NK-92 treated with Interleukin-12 subunit alpha and Interleukin-12 subunit beta, amount 100 ng/mL, for 24 hours (cell line): ENCODE data around the gene GUCD1.
"Not testable (repeated sequence)": the region's sequence is repeated elsewhere in the genome, so short reads cannot be mapped to it uniquely, and the experiment has no call there.

Experiments
- DNase-seq: peaks from one replicate; lab custom pipeline; 2025; lab: John Stamatoyannopoulos, UW

Gene GUCD1

DNA sequence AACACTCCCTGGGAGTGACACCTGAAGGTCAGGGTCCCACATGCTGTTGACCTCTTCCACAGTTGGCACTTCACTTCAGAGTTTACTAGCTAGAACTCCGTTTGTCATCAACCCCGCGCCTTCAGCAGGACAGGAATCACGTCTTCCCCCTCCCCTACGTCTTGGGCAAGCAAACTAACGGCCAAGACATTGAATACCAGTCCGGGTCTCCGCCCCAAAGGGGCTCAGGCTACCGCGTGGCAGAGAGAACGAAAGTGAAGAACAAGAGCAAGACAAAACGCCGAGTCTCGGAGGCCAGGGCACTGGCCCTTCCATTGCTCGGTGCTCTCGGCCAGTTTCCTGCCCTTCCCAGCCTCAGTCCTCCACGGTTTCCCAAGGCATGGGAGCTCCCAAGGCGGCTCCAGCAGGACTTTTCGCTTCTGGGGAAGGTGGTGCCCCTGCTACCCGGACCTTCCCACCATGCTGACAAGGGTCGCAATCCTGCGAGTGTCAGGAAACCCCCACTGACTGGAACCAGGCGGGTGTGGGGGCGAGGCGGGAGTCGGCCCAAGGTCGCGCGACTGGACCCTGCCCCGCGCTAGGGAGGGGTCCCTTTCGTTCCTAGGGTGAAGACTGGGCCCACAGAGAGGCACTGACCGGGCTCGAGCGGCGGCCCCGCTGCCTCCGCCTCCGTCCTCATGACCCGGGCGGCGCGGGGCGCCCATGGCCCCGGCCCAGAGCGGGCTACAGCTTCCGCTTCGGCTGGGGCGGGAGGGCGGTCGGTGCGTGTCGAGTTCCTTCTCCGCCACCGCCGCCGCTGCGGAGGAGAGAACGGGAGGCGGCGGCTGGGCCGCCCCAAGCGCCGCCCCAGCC is at the start of gene GUCD1:
Gene GUCD1 (minus strand): TSS at position 826 of the 852 bp plus-strand sequence. CDS start 147 bp downstream, at position 679.
- no peak for DNase-seq

DNA sequence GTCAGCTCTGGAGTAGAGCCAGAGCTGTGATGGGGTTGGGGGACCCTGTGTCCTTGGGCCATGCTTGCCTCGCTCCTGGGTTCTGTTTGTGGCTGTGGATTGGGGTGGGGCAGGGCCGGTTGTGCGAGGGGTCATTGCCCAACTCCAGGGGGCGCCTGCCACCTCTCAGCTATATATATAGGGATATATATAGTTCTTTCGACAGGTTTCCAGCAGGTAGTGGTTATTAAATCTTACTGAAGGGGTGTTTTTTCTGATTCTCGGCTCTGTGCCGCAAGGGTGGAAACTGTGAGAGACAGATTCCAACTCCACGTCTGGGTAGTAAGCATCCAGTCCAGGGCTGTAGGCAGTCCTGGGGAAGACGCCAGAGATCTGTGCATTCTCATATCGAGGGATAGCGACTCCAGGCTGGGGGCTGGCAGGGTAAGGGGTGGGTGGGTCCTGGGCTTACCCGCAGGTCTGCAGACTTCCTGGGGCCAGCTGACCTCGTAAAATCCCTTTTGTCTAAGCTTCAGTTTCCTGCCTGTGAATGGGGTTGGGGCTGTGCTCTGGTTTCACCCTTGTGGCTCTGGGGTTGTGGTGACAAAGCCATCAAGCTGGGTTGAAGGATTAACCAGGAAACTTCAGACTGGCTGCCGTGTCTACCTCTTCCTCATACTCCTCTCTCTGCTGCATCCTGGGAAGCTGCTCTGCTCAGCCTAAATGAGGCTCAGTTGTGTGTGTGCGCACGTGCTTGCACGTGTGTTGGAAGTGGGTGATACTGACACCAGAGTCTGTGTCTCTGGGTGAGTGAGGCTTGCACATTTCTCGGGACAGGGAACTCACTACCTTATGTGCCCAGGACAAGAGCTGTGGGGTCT is 49.1 kb upstream of the GUCD1 start:
- DNase-seq: not testable (repeated sequence)

DNA sequence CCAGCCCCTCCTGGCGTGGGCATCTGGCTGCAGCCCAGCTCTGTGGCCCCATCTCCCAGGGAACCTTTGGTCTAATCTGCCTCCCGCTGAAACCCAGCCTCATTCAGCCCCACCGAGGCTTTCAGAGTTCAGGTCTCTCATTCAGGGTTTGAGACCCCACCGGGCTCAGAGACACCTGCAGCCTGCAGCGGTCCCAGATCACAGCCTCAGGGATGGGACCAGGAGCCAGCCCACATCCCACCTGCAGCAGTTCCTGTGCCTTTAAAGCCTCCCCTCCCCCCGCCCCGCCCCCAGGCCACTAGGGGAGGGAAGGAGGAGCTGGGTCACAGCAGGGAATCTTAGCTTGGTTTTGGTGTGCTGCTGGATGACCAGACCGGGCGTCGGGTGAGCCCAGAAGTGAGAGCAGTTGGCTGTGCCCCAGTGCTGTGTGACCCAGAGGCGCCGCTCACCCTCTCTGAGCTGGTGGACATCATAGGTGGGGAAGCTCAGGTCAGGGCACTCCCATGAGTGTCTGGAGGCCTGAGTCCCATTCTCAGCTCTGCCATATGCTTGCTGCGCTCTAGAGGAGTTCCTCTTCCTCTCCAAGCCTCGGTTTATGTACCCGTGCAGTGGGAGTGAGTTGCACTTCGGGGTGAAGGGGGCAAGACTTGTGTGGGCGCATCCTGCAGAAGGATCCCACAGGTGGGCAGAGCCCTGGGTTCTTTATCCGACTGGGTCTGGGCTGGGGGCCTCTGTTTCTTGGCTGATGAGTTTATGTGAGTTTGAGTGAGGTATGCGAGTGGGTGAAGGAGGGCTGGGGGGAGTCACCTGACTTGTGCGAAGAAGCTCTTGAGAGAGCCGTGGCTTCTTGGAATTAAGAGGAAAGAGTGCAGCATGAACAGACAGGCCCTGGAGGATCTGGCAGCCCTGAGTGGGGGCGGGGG is 48.2 kb upstream of the GUCD1 start, which contains the start of gene GGT1:
Gene GGT1 (plus strand): TSS at position 347 of the 923 bp plus-strand sequence. CDS start 7,889 bp downstream, outside the sequence.
- DNase-seq: not testable (repeated sequence)

DNA sequence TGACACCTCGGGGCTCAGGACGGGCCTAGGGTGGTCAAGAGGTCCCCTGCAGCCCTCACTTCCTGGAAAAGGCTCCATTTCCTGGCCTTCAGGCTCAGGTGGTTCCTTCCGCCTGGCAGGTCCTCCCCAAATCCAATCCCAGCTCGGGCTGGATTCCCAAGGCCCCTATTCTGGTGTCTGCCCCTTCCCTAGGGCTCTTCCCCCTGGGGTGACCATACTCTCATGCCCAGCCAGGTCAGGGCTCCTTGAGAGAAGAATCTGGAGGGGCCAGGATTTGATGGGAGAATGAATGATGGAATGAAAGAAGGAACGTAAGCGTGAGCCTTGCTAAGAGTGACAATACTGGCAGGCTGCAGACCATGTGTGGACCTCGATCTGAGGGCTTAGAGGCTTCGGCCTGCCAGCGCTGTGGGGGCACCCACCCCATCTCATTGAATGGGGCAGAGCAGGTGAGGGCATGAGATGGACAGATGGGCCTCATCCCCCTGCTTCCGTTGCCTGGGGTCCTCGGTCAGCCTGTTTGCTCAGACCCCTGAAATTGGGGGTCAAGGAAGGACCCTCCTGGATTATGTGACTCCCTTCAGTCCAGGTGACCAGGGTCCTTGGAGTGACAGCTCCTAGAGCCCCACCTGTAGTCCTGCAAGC is 47.3 kb upstream of the GUCD1 start:
- DNase-seq: not testable (repeated sequence)

DNA sequence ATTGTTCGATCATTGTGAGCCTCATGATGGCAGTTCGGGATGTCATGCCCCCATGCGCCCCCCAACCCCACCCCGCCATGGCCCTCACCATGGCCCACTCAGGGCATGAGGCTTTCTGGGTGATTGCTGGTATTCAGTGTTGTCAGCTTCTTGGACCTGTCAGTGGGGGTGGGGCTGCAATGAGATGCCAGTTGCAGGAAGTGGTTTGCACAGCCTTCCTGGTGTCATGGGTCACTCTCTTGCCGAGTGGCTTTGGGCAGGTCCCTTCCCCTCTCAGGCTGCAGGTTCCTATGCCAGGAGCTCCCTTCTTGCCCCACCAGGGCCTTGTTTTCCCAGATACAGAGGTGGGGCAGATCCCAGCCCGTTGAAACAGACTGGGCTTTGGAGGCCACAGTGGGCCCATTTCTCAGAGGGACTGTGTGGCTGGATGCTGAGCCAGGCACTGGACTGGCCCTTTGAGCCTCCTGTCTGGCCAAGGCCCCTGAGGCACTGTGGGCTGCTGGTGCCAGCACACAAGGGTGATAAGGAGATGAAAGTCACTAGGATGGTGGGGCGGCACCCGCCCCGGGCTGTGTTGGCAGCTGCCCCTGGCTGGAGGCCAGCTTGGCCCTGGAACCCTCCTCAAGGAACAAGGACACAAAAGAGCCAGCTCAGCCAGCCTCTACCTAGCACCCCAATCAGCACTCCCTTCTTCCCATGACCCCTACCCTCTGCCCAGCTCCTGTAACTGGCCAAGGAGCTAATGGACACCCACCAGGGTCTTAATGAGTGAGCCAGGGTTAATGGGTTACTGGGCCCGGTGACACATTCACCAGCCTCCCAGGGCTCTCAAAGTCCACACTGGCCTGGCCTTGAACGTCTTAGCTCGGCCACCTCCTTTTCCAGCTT is 46.5 kb upstream of the GUCD1 start:
- DNase-seq: peak; percentile 32

DNA sequence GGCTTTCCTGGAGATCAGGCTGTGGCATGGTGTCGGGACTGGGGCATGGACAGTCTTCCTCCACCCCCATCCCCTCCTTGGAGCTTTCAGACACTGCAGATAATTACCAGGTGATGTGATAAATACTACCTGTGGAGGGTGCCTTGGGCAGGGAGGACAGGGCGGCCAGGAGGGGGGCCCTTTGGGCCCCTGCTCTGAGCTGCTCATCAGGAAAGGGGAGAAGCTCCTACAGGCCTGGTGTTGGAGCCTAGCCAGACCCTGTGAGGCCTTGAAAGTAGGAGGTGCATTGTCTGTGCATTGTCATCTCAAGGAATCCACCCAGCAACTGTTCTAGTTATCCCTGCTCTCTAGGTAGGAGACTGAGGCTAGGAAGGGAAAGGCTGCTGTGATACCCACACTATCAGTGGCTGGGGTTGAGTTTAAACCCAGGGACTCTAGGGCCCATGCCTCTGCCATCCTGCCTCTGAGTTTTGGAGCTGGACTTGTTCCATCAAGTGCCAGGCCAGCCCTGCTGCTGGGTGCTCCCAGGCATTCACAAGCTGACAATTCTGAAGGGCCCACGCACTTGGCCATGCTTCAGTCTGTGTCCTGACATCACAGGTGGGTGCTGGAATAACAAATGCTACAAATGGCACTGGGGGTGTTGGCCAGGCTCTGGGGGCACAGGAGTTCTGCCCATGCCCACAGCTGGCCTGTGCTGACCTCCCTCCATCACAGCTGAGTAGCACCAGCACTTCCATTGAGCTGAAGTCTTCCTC is 45.2 kb upstream of the GUCD1 start:
- DNase-seq: not testable (repeated sequence)

DNA sequence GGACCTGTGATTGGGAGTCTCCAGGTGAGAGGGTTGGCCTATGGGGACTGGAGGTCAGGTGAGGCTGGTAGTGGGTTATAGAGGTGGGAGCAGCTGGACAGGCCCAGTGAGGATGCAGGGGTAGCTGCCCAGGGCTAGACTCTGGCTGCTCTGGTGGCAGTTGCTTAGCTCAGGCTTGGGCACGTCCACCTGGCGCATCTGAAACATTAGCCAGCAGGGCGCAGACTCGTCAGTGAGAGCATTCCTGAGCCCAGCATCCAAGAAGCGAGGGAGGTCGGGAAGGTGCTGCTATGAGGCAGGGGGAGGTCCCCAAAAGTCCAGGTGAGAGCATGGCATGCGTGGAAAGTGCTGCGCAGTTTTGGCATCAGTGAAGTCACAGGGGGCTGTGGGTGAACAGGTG is 44.6 kb upstream of the GUCD1 start:
- no peak for DNase-seq

DNA sequence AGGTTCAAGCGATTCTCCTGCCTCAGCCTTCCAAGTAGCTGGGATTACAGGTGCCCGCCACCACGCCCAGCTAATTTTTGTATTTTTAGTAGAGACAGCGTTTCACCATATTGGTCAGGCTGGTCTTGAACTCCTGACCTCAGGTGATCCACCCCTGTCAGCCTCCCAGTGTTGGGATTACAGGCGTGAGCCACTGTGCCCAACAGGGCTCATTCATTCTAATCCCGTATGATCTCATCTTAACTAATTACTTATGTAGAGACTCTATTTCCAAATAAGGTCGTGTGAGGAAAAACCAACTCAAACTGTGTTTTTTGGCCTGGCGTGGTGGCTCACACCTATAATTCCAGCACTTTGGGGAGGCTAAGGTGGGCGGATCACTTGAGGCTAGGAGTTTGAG is 42.1 kb upstream of the GUCD1 start:
- not testable (repeated sequence) for DNase-seq

DNA sequence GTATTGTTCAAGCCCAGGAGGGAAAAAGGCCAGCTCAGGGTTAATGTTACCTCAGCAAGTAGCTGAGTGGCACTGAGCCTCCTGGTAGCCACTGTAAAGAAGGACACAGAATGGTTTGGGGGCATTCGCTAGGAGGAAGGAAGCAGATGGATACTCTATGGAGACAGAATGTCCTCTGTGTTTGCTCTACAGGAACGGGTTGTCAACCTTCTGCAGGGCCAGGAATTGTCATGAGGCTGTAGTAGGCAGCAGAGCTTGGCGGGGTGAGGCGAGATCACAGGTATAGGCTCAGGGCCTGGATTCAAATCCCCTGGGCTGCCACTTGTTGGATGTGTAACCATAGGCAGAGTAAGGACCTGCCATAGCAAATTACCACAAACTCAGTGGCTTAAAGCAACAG is 40.9 kb upstream of the GUCD1 start:
- DNase-seq: no peak

DNA sequence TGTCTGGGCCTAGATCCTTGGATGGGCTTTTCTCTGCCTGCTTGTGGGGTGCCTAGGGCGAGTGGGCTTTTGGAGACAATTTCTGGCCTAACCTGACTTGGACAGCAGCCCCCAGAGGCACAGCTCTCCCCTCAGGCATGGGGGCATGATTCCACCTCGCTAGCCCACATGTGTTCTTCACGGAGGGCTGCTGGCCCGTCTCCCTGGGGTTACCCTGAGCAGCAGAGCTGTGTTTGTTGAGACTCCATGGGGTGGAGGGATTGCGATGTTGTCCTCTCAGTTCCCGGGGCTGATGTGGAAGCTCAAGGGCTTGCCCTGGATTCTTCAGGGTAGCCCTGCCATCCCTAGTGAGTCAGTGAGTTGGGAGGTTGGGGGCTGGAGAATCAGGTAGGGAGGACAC is 40.3 kb upstream of the GUCD1 start:
- DNase-seq: no peak

DNA sequence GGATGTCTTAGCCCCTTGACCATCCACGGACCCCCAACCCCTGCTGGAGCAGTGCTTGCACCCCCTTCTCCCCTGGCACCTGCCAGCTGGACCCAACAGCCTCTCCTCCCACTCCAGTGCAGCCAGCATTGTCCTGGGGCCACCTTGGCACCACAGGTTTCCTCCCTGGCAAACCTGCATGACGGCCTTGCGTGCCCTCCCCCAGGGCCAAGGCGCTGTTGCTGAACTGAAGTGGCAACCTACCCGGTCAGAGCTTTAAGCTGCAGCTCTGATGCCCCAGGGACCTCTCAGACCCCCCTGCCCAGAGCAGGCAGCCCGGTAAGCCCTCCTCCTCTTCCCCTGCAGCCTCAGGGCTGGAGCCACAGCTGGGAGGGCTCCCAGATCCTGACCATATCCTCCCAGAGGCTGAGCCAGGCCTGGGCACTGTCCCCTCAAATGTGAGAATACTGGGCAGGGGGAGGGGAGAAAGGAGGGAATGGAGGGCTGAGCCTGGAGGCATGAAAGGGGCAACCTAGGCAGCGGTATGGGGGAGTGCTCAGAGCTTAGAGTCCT is 39.7 kb upstream of the GUCD1 start:
- DNase-seq: no peak

DNA sequence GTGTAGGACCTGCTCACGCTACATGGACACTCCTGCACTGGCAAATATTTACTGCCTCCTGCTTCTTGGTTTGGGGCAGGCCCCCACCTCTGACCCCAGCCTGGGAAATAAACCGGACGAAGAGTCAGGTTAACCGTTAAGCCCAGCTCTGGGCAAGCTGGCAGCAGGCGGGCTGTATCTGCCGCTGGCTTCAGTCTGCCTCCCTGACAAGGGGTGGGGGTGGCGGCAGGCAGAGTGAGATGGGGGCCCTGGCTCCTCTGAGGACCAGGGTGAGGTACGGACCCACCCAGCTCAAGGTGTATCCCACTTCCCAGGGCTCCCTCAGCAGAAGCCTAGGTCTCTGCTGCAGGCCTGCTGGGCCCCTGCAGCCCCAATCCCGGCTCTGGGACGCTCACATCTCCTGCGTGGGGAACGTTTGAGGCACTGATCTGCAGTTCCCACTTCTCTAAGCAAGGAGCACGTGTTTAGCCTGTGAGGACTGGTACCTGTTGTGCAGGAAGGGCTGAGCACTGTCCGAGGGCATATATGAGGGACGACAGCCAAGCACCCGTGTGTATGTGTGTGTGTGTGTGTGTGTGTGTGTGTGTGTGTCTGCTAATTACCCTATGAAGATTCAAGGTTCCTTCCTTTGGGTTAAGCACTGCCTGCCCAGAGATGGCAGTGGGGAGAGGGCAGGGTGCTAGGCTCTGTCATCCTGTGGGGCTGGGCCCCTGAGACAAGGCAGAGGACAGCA is 39.1 kb upstream of the GUCD1 start:
- DNase-seq: no peak

DNA sequence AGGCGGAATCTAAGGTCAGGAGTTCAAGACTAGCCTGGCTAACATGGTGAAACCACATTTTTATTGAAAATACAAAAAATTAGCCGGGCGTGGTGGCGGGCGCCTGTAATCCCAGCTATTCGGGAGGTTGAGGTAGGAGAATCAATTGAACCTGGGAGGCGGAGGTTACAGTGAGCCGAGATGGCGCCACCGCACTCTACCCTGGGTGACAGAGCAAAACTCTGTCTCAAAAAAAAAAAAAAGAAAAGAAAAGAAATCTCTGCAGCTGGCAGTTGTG is 38.6 kb upstream of the GUCD1 start:
- not testable (repeated sequence) for DNase-seq

DNA sequence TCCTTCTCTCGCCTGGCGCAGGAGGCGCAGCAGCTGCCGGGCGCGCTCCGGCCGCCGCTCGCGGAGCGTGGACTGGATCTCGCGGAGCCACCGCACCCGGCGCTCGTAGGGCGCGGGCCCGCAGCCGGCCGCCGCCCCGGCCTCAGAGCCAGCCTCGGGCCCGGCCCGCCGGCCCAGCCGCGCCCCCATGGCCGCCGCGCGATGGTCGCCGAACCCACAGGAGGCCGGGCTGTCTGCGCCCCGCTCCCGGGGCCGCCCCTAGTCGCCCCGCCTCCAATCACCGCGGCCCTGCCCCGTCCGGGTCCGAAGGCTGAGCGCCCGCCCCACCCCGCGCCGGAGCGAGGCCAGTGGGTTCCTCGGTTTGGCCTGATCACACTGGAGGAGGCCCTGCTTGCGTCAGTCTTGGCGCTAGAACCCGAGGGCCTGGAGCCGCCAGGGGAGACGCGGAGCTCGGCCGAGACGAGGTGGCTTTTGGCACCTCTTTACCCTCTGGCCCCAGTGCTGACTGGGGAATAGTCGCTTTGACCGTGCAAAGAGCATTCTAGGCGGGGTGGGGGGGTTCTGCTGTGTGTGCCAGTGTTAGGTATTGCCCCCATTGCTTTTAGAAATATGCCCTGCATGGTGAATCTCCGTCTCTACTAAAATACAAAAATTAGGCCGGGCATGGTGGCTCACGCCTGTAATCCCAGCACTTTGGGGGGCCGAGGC is 38.1 kb upstream of the GUCD1 start, which contains the start of gene LRRC75B:
Gene LRRC75B (minus strand): TSS at position 223 of the 708 bp plus-strand sequence. CDS start 34 bp downstream, at position 189.
- no peak for DNase-seq

DNA sequence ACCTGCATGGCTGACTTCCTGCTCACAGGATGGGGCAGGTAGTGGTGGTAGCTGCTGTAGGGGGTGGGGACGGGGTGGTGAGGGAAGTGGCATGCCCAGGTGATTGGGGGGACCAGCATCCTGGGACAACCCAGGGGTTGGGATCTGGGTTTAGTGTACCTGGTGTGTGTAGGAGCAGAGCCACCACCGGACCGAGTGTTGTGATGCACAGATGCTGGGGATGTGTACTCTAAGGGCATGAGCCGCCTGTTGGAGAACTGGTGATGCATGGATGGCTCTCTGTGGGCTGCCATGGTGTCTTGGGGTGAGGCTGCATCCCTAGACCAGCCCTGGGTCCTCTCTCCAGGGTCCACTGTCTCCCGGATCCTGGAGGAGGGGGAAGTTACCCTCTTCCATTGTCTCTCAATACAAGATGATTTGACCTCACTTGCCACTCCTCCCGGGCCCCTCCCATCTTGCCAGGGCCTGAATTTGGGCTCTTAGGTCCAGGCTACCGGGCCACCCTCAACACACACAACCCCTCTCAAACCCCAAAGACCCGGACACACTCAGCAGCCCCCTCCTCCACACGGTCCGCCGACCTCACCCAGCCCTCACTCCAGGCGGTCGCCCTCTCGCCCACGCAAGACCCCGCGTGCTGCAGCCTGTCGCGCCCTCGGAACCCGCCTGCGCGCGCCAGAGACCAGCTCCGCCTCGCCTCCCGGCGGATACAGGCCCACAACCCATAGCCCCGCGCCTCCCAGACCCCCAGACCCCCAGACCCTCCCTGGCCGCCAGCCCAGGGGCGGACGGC is 37.3 kb upstream of the GUCD1 start:
- no peak for DNase-seq

DNA sequence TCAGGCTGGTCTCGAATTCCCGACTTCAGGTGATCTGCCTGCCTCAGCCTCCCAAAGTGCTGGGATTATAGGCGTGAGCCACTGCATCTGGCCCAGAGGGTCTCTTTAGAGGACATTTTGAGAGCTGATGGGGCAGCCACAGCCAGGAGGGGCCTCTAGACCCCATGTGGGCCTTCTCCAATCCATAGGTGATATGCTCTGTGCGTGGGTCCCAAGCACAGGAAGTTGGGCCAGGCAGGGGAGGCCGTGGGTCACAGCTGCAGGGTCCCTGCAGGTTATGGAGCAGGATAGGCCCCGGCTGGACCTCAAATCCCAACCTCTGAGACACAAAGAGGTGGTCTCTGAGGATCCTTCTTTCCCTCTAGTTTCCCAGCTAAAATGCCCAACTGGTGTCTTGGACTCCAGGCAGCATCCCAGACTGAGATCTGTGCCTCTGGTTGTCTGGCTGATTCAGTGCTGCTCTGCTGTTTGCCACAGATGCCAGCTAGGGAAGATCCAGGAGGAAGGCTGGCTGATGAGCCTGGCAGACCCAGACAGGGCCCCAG is 36.4 kb upstream of the GUCD1 start:
- no peak for DNase-seq
